Measurements from ENCODE around the gene PLXNB3.

GRCh38 chrX:153797415-153798015, 33.5 kb downstream of the PLXNB3 start:
- no peak for TF ChIP-seq CTCF (conservative IDR thresholded peaks at IDR 0.05)
- no peak for TF ChIP-seq EZH2 (IDR thresholded peaks at IDR 0.05; ENCODE audit: low read depth)
